HG03139 (cell line): Measurements from ENCODE around the gene PIEZO2.

Experiments used
- ATAC-seq: cut with Tn5 transposase; IDR thresholded peaks from one replicate; pipeline ENCODE4 v1.9.1; 2021; ENCODE audit not compliant: unreplicated experiment

The PIEZO2 gene

GRCh38 chr18:11113937-11114336 lies 35.4 kb downstream of the PIEZO2 start:
- no peak for ATAC-seq

GRCh38 chr18:11113046-11113548 lies 36.3 kb downstream of the PIEZO2 start:
- no peak for ATAC-seq

- no peak for ATAC-seq
These were observed 37.1 kb downstream of the PIEZO2 start for GRCh38 chr18:11112286-11112685.

GRCh38 chr18:11110509-11110908 lies 38.9 kb downstream of the PIEZO2 start:
- no peak for ATAC-seq

- ATAC-seq: no peak
These were observed 40.4 kb downstream of the PIEZO2 start for GRCh38 chr18:11108947-11109346.

- ATAC-seq: no peak
These were observed 42.5 kb downstream of the PIEZO2 start for GRCh38 chr18:11106894-11107293.

- ATAC-seq: no peak
These were observed 43.9 kb downstream of the PIEZO2 start for GRCh38 chr18:11105463-11105862.

- ATAC-seq: no peak
These were observed 45.1 kb downstream of the PIEZO2 start for GRCh38 chr18:11104307-11104706.

GRCh38 chr18:11096839-11097750 lies 52.3 kb downstream of the PIEZO2 start:
- ATAC-seq: no peak

- ATAC-seq: no peak
These were observed 53.0 kb downstream of the PIEZO2 start for GRCh38 chr18:11096411-11096810.

GRCh38 chr18:11095674-11096293 lies 53.6 kb downstream of the PIEZO2 start:
- ATAC-seq: no peak

GRCh38 chr18:11095211-11095610 lies 54.2 kb downstream of the PIEZO2 start:
- no peak for ATAC-seq

- no peak for ATAC-seq
These were observed 57.6 kb downstream of the PIEZO2 start for GRCh38 chr18:11091746-11092145.

GRCh38 chr18:11089931-11090715 lies 59.2 kb downstream of the PIEZO2 start:
- no peak for ATAC-seq

- no peak for ATAC-seq
These were observed 68.3 kb downstream of the PIEZO2 start for GRCh38 chr18:11081009-11081532.

- ATAC-seq: no peak
These were observed 70.9 kb downstream of the PIEZO2 start for GRCh38 chr18:11078491-11078890.

- no peak for ATAC-seq
These were observed 71.7 kb downstream of the PIEZO2 start for GRCh38 chr18:11077548-11078187.

- ATAC-seq: no peak
These were observed 74.5 kb downstream of the PIEZO2 start for GRCh38 chr18:11074889-11075288.

- ATAC-seq: no peak
These were observed 75.4 kb downstream of the PIEZO2 start for GRCh38 chr18:11073971-11074370.

- ATAC-seq: no peak
These were observed 76.7 kb downstream of the PIEZO2 start for GRCh38 chr18:11072632-11073031.

- ATAC-seq: no peak
These were observed 78.1 kb downstream of the PIEZO2 start for GRCh38 chr18:11071300-11071699.
